ENCODE results near the gene STAG3. TPM values are rescaled to one million over a fixed set of nuclear protein-coding genes. Genes with fewer than 3 reads are reported as not detected.

Gene STAG3
- total and polyA plus RNA-seq, 10 of the 15 experiments (the other 5 are each of a cell fraction or from before 2014, with no cell fraction given), result 73.0 to 306 (median 120) TPM

DNA sequence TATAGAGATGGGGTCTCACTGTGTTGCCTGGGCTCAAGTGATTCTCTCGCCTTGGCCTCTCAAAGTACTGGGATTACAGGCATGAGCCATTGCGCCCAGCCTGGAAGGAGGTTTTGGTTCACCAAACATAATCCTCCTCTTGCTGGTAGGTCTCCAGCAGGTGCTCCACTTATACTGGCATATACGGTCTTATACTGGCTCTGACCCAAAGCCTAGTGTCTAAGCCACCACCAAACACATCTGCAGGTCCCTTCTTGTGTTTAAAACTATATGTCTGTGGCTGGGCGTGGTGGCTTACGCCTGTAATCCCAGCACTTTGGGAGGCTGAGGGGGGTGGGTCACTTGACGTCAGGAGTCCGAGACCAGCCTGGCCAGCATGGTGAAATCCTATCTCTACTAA lies 45.6 kb upstream of the STAG3 start (continued):
- TF ChIP-seq STAT1 (conservative IDR thresholded peaks at IDR 0.05) (no peak), IRF4 (IDR thresholded peaks at IDR 0.05; ENCODE audit: low read depth, low read length) (no peak)
- TF ChIP-seq, protein P1, sequence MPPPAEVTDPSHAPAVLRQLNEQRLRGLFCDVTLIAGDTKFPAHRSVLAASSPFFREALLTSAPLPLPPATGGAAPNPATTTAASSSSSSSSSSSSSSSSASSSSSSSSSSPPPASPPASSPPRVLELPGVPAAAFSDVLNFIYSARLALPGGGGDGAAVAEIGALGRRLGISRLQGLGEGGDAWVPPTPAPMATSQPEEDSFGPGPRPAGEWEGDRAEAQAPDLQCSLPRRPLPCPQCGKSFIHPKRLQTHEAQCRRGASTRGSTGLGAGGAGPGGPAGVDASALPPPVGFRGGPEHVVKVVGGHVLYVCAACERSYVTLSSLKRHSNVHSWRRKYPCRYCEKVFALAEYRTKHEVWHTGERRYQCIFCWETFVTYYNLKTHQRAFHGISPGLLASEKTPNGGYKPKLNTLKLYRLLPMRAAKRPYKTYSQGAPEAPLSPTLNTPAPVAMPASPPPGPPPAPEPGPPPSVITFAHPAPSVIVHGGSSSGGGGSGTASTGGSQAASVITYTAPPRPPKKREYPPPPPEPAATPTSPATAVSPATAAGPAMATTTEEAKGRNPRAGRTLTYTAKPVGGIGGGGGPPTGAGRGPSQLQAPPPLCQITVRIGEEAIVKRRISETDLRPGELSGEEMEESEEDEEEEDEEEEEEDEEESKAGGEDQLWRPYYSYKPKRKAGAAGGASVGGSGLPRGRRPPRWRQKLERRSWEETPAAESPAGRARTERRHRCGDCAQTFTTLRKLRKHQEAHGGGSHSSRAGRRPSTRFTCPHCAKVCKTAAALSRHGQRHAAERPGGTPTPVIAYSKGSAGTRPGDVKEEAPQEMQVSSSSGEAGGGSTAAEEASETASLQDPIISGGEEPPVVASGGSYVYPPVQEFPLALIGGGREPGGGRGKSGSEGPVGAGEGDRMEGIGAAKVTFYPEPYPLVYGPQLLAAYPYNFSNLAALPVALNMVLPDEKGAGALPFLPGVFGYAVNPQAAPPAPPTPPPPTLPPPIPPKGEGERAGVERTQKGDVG (CRISPR knock-in tag; IDR thresholded peaks at IDR 0.05), result no peak

- Histone ChIP-seq H3K9me3 (replicated peaks; ENCODE audit: control insufficient read depth, insufficient read depth, low read length) (no peaks in the 10 kb centered on the region), H4K20me1 (ENCODE audit: control insufficient read depth, insufficient read depth) (no peaks in the 10 kb centered on the region), H3K36me3 (ENCODE audit: control insufficient read depth in 2 of 2, insufficient read depth in 2 of 2, low read length in 1 of 2) (no peaks in the 10 kb centered on the region), H3K27me3 (replicated peaks in 1 of 2; ENCODE audit: control insufficient read depth in 2 of 2, insufficient read depth in 2 of 2, low read length in 1 of 2) (no peaks in the 10 kb centered on the region), H3K27ac (ENCODE audit: control insufficient read depth, insufficient read depth) (no peak overlapping the region), H3K4me1 (ENCODE audit: control insufficient read depth, insufficient read depth, low read length) (peaks cover 11% of the 10 kb centered on the region), H3K79me2 (ENCODE audit: control insufficient read depth, insufficient read depth, low read length) (peaks cover 2% of the 10 kb centered on the region; the same call in 1 of the 2 replicates), H3K4me3 (no peak overlapping the region), H3K9ac (ENCODE audit: control insufficient read depth, insufficient read depth, low read length) (no peak overlapping the region), H3K4me2 (ENCODE audit: control insufficient read depth, insufficient read depth) (no peak overlapping the region), H2AFZ (ENCODE audit: control insufficient read depth, low read depth, low read length) (peak overlapping the region; percentile 70)
- BruUV-seq (replicated peaks), result no TSS peak
- ATAC-seq (peak; percentile 87), DNase-seq (ENCODE audit: low read depth, low spot score) (no peak), FAIRE-seq (peak; percentile 84)
- in situ Hi-C loops (cut with MboI) (loop anchor here (5.0 kb wide), 1 partner anchor 275 kb away; no protein-coding TSS in a partner anchor), intact Hi-C loops (cut with micrococcal nuclease; ENCODE audit: unreplicated experiment) (loop anchor here (1.0 to 5.0 kb wide), 4 partner anchors 83 to 275 kb away; no protein-coding TSS in a partner anchor)
- POLR2A ChIA-PET, result interaction anchor here (1.2 to 2.2 kb wide), 3 partner anchors 16 to 214 kb away, joined by 3 to 8 read pairs (median 6); partner anchors contain the start of gene LAMTOR4
- SMC1A ChIA-PET (ENCODE audit: uncharacterized antibody, unreplicated experiment), result interaction anchor here (0.7 to 4.8 kb wide), 30 partner anchors 9 to 286 kb away, joined by 3 to 41 read pairs (median 5); partner anchors contain the start of genes AP4M1, GAL3ST4, LAMTOR4 and MCM7
- CTCF ChIA-PET, result interaction anchor here (0.6 to 7.9 kb wide), 54 partner anchors 9 to 427 kb away, joined by 3 to 107 read pairs (median 4); partner anchors contain the start of genes AP4M1, AZGP1, GAL3ST4 and GPC2
- WGBS (ENCODE audit: insufficient coverage, insufficient replicate concordance, low lambda C conversion rate, missing lambda C conversion rate), result 16% methylated on average over 3 of the region's 3 CpGs
- RAD21 ChIA-PET (ENCODE audit: unreplicated experiment), result interaction anchor here (0.6 to 5.1 kb wide), 26 partner anchors 9 to 275 kb away, joined by 3 to 49 read pairs (median 4); partner anchors contain the start of genes GAL3ST4, LAMTOR4 and PVRIG
- peak; percentile 32; the same call in 1 of the 2 replicates for TF ChIP-seq IKZF1 (conservative IDR thresholded peaks at IDR 0.05)
- no peak for TF ChIP-seq CBX5 (IDR thresholded peaks at IDR 0.05; ENCODE audit: low read depth)
- TF ChIP-seq SMC3 (IDR thresholded peaks at IDR 0.05; ENCODE audit: borderline replicate concordance, low read length), result peak; percentile 93
- TF ChIP-seq MLLT1 (IDR thresholded peaks at IDR 0.05), result 0 out of 2 replicates have a peak, but pooled peaks have one; percentile 50
- no peak for TF ChIP-seq BMI1 (IDR thresholded peaks at IDR 0.05; ENCODE audit: borderline replicate concordance)
- TF ChIP-seq NR2C1 (IDR thresholded peaks at IDR 0.05), result no peak
- no peak for TF ChIP-seq SIN3A (IDR thresholded peaks at IDR 0.05; ENCODE audit: low read depth, low read length)
- 0 out of 2 replicates have a peak, but pooled peaks have one; percentile 29 for TF ChIP-seq YY1 (IDR thresholded peaks at IDR 0.05; ENCODE audit: low read depth, low read length)
- TF ChIP-seq SREBF2 (IDR thresholded peaks at IDR 0.05; ENCODE audit: low read length), result no peak
- TF ChIP-seq, protein P2, sequence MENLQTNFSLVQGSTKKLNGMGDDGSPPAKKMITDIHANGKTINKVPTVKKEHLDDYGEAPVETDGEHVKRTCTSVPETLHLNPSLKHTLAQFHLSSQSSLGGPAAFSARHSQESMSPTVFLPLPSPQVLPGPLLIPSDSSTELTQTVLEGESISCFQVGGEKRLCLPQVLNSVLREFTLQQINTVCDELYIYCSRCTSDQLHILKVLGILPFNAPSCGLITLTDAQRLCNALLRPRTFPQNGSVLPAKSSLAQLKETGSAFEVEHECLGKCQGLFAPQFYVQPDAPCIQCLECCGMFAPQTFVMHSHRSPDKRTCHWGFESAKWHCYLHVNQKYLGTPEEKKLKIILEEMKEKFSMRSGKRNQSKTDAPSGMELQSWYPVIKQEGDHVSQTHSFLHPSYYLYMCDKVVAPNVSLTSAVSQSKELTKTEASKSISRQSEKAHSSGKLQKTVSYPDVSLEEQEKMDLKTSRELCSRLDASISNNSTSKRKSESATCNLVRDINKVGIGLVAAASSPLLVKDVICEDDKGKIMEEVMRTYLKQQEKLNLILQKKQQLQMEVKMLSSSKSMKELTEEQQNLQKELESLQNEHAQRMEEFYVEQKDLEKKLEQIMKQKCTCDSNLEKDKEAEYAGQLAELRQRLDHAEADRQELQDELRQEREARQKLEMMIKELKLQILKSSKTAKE (IDR thresholded peaks at IDR 0.05; ENCODE audit: low read depth, poor library complexity, severe bottlenecking), result peak; percentile 26
- peak; percentile 96 for TF ChIP-seq RAD21 (IDR thresholded peaks at IDR 0.05; ENCODE audit: insufficient read depth, low read depth, low read length)
- TF ChIP-seq HDGF (IDR thresholded peaks at IDR 0.05), result peak; percentile 81; the same call in 1 of the 2 replicates
- peak; percentile 84 for TF ChIP-seq NBN (IDR thresholded peaks at IDR 0.05)
Measured at GRCh38 chr7:100132697-100133151, 45.0 kb upstream of the STAG3 start.
